ENCODE measurements around the gene CD101.

CD101 gene

DNA sequence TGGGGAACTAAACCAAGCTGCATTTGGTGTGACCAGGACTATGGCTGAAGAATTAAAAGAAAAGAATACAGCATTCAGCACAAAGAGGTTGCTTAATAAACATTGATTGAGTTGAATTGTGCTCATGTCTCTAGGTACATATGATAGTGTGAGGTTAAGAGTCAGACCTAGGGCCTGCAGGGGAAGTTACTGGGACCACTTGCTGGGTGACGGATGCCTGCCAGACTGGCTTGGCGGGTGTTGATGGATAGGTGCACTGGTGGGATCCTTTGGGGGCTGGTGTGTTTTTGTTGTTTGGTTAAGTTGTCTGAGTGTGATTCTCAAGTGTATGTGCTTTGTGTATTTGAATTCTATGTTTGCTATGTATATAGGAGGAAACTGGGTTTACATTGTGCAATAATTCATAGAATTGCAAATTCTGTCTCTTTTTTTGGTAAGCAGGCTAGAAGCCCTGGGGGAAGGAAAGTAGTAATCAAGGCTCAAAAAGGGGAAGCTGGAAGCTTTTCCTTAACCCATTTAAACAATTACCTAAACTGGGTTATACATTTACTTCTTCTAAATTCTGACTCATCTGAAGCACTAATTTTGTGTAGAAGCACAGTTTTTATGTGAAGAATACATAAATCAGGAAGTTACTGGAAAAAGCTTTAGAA, 1.8 kb downstream of the CD101 start:
- no peak overlapping the region for H3K9ac ChIP-seq (ENCODE audit: low read depth, low read length)
- H3K36me3 ChIP-seq (ENCODE audit: control insufficient read depth, insufficient read depth, low read length) = no peaks in the 10 kb centered on the region

DNA sequence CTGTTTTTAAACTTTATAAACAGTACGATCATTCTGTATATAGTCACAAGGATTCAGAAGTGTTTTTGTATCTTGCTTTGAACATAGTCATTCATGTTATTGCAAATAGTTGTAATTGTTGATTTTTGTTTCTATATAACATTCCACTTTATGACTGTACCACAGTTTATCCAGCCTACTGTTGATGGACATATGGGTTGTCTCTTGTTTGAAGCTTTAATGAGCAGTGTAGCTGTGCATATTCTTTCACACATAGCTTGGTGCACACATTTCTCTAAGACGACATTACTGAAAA, 6.1 kb downstream of the CD101 start:
- Histone ChIP-seq H3K9me3 (ENCODE audit: control insufficient read depth, insufficient read depth, low read length) (no peaks in the 10 kb centered on the region), H3K9ac (ENCODE audit: low read depth, low read length) (no peak overlapping the region), H3K4me1 (ENCODE audit: control insufficient read depth, insufficient read depth, low read length) (peaks cover 10% of the 10 kb centered on the region), H3K4me3 (ENCODE audit: low read depth, low read length) (no peak overlapping the region), H3K36me3 (ENCODE audit: control insufficient read depth, insufficient read depth, low read length) (no peaks in the 10 kb centered on the region), H3K27me3 (ENCODE audit: control insufficient read depth, insufficient read depth, low read length) (no peaks in the 10 kb centered on the region)

More for the DNA sequence above, 1.8 kb downstream of the CD101 start:
- Histone ChIP-seq H3K4me3 (ENCODE audit: low read depth, low read length) (no peak overlapping the region), H3K9me3 (ENCODE audit: control insufficient read depth, insufficient read depth, low read length) (no peaks in the 10 kb centered on the region), H3K4me1 (ENCODE audit: control insufficient read depth, insufficient read depth, low read length) (peaks cover 10% of the 10 kb centered on the region), H3K27me3 (ENCODE audit: control insufficient read depth, insufficient read depth, low read length) (no peaks in the 10 kb centered on the region)

DNA sequence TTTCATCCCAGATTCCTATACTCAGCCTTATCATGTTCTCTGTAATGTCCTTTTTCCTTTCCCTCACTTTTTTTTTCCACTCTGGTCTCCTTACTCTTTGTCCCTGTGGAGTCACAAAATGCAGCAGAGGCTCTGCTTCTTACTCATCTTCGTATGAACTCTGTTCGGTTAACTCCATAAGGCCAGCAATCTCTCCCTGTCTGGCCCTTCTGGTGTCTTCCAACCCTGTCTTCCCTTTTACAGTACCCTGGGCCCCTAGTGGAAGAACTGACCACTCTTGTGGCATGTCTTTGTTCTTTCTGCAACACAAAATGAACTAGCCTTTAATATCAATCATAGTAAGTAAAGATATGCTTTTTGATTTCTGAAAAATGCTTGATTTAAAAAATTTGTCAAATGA, 7.1 kb downstream of the CD101 start:
- H3K9ac ChIP-seq (ENCODE audit: low read depth, low read length) = no peak overlapping the region

DNA sequence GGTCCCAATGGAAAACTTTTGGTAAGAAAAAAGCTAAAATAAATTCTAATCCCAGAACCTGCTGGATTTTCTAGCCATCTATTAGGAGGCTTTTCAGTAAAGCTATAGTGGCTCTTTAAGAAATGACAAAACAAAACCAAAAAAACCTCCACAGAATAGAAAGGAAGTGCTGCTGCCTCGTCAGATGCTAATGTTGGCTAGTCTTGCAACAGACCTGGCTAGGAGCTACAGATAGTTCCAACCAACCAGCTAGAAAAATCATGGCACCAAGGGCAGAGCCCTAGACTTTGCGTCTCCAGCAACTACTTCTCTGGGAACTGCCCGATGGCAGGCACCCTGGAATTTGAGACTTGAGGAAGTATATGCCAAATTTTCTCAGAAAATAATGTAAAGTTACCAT, 7.6 kb downstream of the CD101 start:
- H3K36me3 ChIP-seq (ENCODE audit: control insufficient read depth, insufficient read depth, low read length) = no peaks in the 10 kb centered on the region
- H3K4me3 ChIP-seq (ENCODE audit: low read depth, low read length) = no peak overlapping the region
- H3K4me1 ChIP-seq (ENCODE audit: control insufficient read depth, insufficient read depth, low read length) = no peaks in the 10 kb centered on the region

More for the DNA sequence above, 7.1 kb downstream of the CD101 start:
- Histone ChIP-seq H3K9me3 (ENCODE audit: control insufficient read depth, insufficient read depth, low read length) (no peaks in the 10 kb centered on the region), H3K4me3 (ENCODE audit: low read depth, low read length) (no peak overlapping the region), H3K4me1 (ENCODE audit: control insufficient read depth, insufficient read depth, low read length) (peaks cover 4% of the 10 kb centered on the region), H3K27me3 (ENCODE audit: control insufficient read depth, insufficient read depth, low read length) (no peaks in the 10 kb centered on the region), H3K36me3 (ENCODE audit: control insufficient read depth, insufficient read depth, low read length) (no peaks in the 10 kb centered on the region)

GRCh38 chr1:117010310-117010969, 8.9 kb downstream of the CD101 start:
- H3K4me1 ChIP-seq (ENCODE audit: control insufficient read depth, insufficient read depth, low read length) = no peaks in the 10 kb centered on the region
- H3K36me3 ChIP-seq (ENCODE audit: control insufficient read depth, insufficient read depth, low read length) = no peaks in the 10 kb centered on the region
- no peaks in the 10 kb centered on the region for H3K27me3 ChIP-seq (ENCODE audit: control insufficient read depth, insufficient read depth, low read length)
- H3K9ac ChIP-seq (ENCODE audit: low read depth, low read length) = no peak overlapping the region
- H3K4me3 ChIP-seq (ENCODE audit: low read depth, low read length) = no peak overlapping the region
- H3K9me3 ChIP-seq (ENCODE audit: control insufficient read depth, insufficient read depth, low read length) = no peaks in the 10 kb centered on the region

More for the DNA sequence above, 7.6 kb downstream of the CD101 start:
- no peak overlapping the region for H3K9ac ChIP-seq (ENCODE audit: low read depth, low read length)
- H3K9me3 ChIP-seq (ENCODE audit: control insufficient read depth, insufficient read depth, low read length) = no peaks in the 10 kb centered on the region
- no peaks in the 10 kb centered on the region for H3K27me3 ChIP-seq (ENCODE audit: control insufficient read depth, insufficient read depth, low read length)

DNA sequence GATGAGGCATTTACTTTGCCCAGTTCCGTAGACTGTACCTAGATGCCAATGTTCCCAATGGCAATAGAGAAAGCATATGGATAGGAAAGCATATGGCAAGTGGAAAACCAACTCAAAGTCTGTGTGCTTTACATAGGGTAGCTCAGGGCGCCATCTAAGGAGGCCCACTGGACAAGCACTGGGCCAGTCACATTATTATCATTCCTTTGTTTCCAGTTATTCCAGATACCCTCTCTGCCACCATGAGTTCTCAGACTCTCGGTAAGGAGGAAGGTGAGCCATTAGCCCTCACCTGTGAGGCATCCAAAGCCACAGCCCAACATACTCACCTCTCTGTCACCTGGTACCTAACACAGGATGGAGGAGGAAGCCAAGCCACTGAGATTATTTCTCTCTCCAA, 9.8 kb downstream of the CD101 start:
- Histone ChIP-seq H3K27me3 (ENCODE audit: control insufficient read depth, insufficient read depth, low read length) (no peaks in the 10 kb centered on the region), H3K9me3 (ENCODE audit: control insufficient read depth, insufficient read depth, low read length) (no peaks in the 10 kb centered on the region), H3K4me1 (ENCODE audit: control insufficient read depth, insufficient read depth, low read length) (no peaks in the 10 kb centered on the region), H3K4me3 (ENCODE audit: low read depth, low read length) (no peak overlapping the region), H3K36me3 (ENCODE audit: control insufficient read depth, insufficient read depth, low read length) (no peaks in the 10 kb centered on the region), H3K9ac (ENCODE audit: low read depth, low read length) (no peak overlapping the region)

DNA sequence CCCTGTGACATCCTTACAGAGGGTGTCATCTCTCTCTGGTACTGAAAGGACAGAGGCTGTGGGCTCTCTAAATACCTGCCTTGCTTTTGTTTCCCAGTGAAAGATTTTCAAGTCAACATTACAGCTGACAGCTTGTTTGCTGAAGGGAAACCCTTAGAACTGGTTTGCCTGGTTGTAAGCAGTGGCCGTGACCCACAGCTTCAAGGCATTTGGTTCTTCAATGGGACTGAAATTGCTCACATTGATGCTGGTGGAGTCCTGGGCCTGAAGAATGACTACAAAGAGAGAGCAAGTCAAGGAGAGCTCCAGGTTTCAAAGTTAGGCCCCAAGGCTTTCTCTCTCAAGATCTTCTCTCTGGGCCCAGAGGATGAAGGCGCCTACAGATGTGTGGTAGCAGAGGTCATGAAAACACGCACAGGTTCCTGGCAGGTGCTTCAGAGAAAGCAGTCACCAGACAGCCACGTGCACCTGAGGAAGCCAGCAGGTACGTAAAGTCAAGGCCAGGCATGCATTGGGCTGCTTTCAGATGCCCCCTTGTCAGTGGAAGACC, 11.8 kb downstream of the CD101 start:
- no peaks in the 10 kb centered on the region for H3K36me3 ChIP-seq (ENCODE audit: control insufficient read depth, insufficient read depth, low read length)
- H3K9me3 ChIP-seq (ENCODE audit: control insufficient read depth, insufficient read depth, low read length) = no peaks in the 10 kb centered on the region
- no peaks in the 10 kb centered on the region for H3K4me1 ChIP-seq (ENCODE audit: control insufficient read depth, insufficient read depth, low read length)
- H3K4me3 ChIP-seq (ENCODE audit: low read depth, low read length) = no peak overlapping the region
- no peak overlapping the region for H3K9ac ChIP-seq (ENCODE audit: low read depth, low read length)
- no peaks in the 10 kb centered on the region for H3K27me3 ChIP-seq (ENCODE audit: control insufficient read depth, insufficient read depth, low read length)

GRCh38 chr1:117014209-117014608, 12.6 kb downstream of the CD101 start:
- Histone ChIP-seq H3K9me3 (ENCODE audit: control insufficient read depth, insufficient read depth, low read length) (no peaks in the 10 kb centered on the region), H3K9ac (ENCODE audit: low read depth, low read length) (no peak overlapping the region), H3K27me3 (ENCODE audit: control insufficient read depth, insufficient read depth, low read length) (no peaks in the 10 kb centered on the region), H3K4me1 (ENCODE audit: control insufficient read depth, insufficient read depth, low read length) (no peaks in the 10 kb centered on the region), H3K36me3 (ENCODE audit: control insufficient read depth, insufficient read depth, low read length) (no peaks in the 10 kb centered on the region), H3K4me3 (ENCODE audit: low read depth, low read length) (no peak overlapping the region)

- no peaks in the 10 kb centered on the region for H3K9me3 ChIP-seq (ENCODE audit: control insufficient read depth, insufficient read depth, low read length)
- no peak overlapping the region for H3K9ac ChIP-seq (ENCODE audit: low read depth, low read length)
- no peaks in the 10 kb centered on the region for H3K36me3 ChIP-seq (ENCODE audit: control insufficient read depth, insufficient read depth, low read length)
- H3K4me1 ChIP-seq (ENCODE audit: control insufficient read depth, insufficient read depth, low read length) = no peaks in the 10 kb centered on the region
- H3K27me3 ChIP-seq (ENCODE audit: control insufficient read depth, insufficient read depth, low read length) = no peaks in the 10 kb centered on the region
- H3K4me3 ChIP-seq (ENCODE audit: low read depth, low read length) = no peak overlapping the region
Measured at GRCh38 chr1:117015724-117016123, 14.2 kb downstream of the CD101 start.

DNA sequence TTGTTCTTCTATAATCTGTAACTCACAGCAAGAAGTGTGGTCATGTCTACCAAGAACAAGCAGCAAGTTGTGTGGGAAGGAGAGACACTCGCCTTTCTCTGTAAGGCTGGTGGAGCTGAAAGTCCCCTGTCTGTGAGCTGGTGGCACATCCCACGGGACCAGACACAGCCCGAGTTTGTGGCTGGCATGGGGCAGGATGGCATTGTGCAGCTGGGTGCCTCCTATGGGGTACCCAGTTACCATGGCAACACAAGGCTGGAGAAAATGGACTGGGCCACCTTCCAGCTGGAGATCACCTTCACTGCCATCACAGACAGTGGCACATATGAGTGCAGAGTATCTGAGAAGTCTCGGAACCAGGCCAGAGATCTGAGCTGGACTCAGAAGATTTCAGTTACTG, 15.5 kb downstream of the CD101 start:
- Histone ChIP-seq H3K4me1 (ENCODE audit: control insufficient read depth, insufficient read depth, low read length) (no peaks in the 10 kb centered on the region), H3K9ac (ENCODE audit: low read depth, low read length) (no peak overlapping the region), H3K9me3 (ENCODE audit: control insufficient read depth, insufficient read depth, low read length) (no peaks in the 10 kb centered on the region)

DNA sequence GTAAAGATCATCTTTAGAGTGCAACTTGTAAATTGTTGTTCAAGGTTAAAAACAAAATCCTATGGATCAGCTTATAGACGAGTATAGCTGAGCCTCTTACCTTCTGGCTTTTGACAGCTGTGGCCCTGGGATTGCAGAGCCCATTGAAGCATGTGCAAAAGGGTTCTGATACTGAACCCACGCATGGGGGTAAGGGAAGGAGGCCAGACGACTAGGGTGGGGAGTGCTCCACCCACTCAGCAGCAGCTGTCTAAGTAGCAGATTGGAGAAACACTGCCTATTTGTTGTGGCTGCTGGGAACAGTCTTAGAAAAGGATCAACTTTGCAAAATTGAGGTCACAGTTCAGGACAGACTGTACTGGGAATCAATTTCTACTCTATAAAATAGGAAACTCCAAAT, 16.1 kb downstream of the CD101 start:
- Histone ChIP-seq H3K4me3 (ENCODE audit: low read depth, low read length) (no peak overlapping the region), H3K27me3 (ENCODE audit: control insufficient read depth, insufficient read depth, low read length) (no peaks in the 10 kb centered on the region), H3K36me3 (ENCODE audit: control insufficient read depth, insufficient read depth, low read length) (no peaks in the 10 kb centered on the region), H3K9me3 (ENCODE audit: control insufficient read depth, insufficient read depth, low read length) (no peaks in the 10 kb centered on the region), H3K9ac (ENCODE audit: low read depth, low read length) (no peak overlapping the region), H3K4me1 (ENCODE audit: control insufficient read depth, insufficient read depth, low read length) (no peaks in the 10 kb centered on the region)

More for the DNA sequence above, 15.5 kb downstream of the CD101 start:
- H3K27me3 ChIP-seq (ENCODE audit: control insufficient read depth, insufficient read depth, low read length) = no peaks in the 10 kb centered on the region
- no peaks in the 10 kb centered on the region for H3K36me3 ChIP-seq (ENCODE audit: control insufficient read depth, insufficient read depth, low read length)
- no peak overlapping the region for H3K4me3 ChIP-seq (ENCODE audit: low read depth, low read length)

DNA sequence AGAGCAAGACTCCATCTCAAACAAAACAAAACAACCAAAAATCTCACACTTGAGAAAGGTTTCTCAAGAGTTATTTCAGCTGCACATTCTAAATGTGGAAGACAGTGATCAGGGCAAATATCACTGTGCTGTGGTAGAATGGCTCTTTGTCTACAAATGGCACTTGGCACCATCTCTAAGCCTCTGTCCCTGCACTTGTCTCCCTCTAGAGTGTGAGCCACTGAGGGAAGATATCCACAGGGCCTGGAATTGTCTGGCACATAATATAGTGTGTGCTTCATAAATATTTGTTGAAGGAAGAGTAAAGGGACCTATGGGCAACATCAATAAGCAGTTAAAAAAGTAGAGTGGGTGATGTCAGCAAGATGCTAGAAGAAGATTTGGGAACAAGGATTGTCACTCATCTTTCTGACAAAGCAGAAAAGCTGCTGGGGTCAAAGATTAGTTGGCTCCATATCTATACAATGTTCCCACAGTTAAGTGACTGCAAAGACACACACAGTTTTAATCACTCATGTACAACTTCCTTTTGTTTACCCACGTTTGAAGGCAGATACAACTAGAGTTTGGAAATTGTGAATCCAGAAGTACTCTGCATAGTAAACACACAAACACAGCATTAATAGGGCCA, 19.1 kb downstream of the CD101 start:
- Histone ChIP-seq H3K4me3 (ENCODE audit: low read depth, low read length) (no peak overlapping the region), H3K27me3 (ENCODE audit: control insufficient read depth, insufficient read depth, low read length) (no peaks in the 10 kb centered on the region), H3K4me1 (ENCODE audit: control insufficient read depth, insufficient read depth, low read length) (no peaks in the 10 kb centered on the region), H3K36me3 (ENCODE audit: control insufficient read depth, insufficient read depth, low read length) (no peaks in the 10 kb centered on the region), H3K9ac (ENCODE audit: low read depth, low read length) (no peak overlapping the region), H3K9me3 (ENCODE audit: control insufficient read depth, insufficient read depth, low read length) (no peaks in the 10 kb centered on the region)

Measured in iPS-15b (cell line).